Left ventricle myocardium superior (tissue), 1 donor: ENCODE results near the gene GLB1L3. TPM values are rescaled to one million over a fixed set of nuclear protein-coding genes. Genes with fewer than 3 reads are reported as not detected.
A peak's percentile ranks its signal among the peaks of the same experiment; 100 is the strongest.
"Not testable (repeated sequence)": the region's sequence is repeated elsewhere in the genome, so short reads cannot be mapped to it uniquely, and the experiment has no call there.

Experiments
- ATAC-seq: fragments of 200-7000 bp; cut with Tn5 transposase; one replicate; pipeline ENCODE4 v1.9.1; 2020; ENCODE audit warnings: mild to moderate bottlenecking, moderate library complexity
- DNase-seq: peaks from one replicate; pipeline ENCODE4 v3.0.0-alpha.2; 2020
- intact Hi-C: fragments of 100-400 bp; cut with micrococcal nuclease; formaldehyde crosslinking; loops from one replicate; pipeline ENCODE4 v1.11.0; 2022
- total RNA-seq: library from RNA; stranded (reverse); fragmentation: NEBNext Ultra II Directional; extraction: Animal tissue kit (Norgen Biotek cat#: 25700); gene quantifications from one replicate; pipeline ENCODE4 v1.2.1, GENCODE V29; 2021
- donor health status: DM: no; HTN: yes; CAD: no; lungs with severe emphysema.

GLB1L3 gene
- total RNA-seq, 1 donor from 2014 or later: not detected

DNA sequence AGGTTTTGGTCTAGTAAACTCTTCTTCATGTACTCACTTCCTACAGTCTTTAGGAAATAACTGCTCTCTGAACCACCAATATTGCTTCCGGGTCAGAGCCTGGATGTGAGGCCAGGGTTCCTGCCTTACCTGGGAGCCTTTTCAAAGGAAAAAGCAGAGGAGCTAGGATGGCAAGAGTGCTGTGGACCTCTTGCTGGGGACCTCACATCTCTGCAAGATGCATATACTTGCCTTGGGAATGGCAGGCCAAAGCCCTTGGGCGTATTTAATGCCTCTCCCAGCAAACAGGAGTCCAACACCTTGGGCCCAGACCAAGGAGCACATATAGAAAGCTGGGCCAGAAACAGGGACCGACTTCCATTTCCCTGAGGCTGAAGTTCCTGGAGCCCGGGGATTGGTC is 60.9 kb downstream of the GLB1L3 start:
- DNase-seq: no peak
- intact Hi-C loops: no loop called here

DNA sequence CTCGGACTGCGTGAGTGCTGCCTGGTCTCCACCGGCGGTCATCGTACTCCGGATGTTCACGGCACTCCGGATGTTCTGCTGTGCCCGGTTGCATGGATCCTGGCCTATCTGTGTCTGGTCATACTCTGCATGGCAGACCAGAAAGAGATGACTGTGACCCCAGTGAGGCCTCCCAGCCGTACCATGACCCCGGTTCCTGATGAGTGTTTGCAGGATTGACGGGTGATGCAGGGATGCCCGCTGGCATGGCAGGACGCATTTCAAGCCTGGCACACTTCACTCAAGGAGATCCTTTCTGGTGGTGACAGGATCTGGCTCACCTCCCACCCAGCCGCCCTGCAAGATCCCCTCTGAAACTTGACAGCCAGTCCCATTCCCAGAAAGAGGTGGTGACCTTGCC is 61.9 kb downstream of the GLB1L3 start:
- no peak for DNase-seq
- no peak for ATAC-seq
- intact Hi-C loops: no loop called here

More for the DNA sequence above, 60.9 kb downstream of the GLB1L3 start:
- no peak for ATAC-seq

DNA sequence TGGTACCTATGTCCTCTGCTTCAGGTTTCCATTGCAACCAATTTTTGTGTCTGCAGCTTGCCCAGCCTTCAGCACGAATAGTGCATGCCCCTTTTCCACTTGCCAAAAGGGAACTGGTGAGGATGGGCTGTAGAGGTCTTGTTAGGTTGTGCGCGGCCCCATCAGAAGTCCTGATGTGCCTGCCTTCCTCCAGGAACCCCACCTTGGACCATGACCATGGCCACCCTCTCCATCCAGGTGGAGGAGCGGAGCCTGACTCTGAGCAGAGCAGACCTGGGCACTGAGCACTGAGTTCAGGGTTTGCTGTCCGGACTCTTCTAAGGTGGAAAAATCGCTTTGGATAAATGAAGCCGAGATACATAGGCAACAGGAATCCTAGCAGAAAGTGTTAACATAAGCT is 62.5 kb downstream of the GLB1L3 start:
- no peak for ATAC-seq
- intact Hi-C loops: no loop called here
- DNase-seq: no peak

DNA sequence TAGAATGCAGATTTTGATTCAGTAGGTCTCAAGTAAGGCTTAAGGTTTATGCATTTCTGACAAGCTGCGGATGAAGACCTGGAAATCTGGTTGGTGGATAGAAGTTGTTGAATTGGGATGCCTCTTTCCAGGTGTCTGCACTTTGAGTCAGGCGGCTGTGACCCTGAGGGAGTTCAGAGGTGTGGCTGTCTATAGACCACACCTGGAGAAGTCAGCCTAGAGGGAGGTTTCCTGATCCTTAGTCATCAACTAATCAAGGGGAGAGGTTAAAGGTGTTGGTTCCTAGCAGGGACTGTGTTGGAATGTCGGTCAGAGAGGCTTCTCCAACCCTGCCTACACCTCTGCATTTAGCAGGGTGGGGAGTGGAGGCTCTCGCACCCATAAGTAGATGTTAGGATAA is 63.6 kb downstream of the GLB1L3 start:
- DNase-seq (no peak), ATAC-seq (no peak)
- intact Hi-C loops: no loop called here

DNA sequence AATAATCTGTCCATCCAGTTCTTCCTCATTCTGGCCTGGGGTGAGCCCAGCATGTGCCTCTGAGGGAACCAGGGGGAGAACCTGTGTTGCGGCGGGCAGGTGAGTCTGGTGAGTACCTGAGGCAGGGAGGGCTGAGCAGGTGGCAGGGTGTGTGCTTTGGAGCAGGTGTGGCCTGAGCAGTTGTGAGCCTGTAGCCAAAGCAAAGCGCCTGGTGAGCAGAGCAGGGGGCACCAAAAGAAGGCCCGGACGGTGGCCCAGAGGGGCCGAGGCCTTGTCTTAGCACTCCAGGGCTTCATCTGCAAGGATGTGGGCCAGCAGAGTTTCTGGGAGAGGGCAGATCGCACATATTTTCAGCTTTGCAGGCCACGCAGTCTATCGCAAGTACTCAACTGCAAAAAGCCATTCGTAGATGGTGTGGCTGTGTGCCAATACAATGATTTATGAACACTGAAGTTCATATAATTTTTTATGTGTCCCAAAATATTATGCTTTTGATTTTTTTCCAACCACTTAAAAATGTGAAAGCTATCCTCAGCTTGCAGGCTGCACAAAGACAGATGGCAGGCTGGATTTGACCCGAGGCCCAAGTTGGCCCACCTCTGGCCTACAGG is 64.3 kb downstream of the GLB1L3 start:
- DNase-seq (no peak), ATAC-seq (no peak)
- intact Hi-C loops: no loop called here

DNA sequence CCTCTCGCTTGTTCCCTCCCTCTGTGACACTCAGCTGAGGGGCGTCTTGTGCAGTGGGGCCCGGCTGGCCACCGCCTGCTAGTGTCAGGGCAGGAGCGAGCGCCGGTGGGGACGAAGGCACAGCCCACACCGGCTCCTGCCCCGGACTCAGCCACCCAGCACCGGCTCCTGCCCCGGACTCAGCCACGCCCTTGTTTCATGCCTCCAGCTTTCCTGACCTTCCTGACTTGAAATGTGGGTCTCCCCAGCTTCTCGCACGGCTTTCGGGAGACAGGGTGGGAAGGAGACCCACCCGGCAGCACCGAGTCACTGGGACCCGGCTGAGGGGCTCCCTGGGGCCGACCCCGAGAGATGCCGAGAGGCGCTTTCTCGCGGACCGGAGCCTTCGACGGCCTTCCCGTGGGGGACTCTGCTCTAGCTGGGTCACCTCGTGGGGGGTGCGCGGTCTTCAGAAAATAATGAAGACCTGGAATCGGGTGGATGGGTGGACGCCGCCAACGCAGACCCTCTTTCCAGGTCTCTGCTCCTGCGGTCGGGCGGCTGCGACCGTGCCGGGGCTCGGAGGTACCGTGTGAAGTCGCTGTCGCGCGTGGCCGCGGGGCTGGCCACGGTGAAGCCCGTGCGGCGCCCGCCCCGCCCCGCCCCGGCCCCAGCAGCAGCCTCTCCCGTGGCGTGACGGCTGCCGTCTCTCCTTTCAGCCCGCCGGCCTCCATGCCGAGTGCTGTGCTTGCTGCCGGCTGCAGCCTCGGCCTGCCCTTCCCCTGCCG is 65.8 kb downstream of the GLB1L3 start:
- intact Hi-C loops: no loop called here
- no peak for ATAC-seq
- no peak for DNase-seq

DNA sequence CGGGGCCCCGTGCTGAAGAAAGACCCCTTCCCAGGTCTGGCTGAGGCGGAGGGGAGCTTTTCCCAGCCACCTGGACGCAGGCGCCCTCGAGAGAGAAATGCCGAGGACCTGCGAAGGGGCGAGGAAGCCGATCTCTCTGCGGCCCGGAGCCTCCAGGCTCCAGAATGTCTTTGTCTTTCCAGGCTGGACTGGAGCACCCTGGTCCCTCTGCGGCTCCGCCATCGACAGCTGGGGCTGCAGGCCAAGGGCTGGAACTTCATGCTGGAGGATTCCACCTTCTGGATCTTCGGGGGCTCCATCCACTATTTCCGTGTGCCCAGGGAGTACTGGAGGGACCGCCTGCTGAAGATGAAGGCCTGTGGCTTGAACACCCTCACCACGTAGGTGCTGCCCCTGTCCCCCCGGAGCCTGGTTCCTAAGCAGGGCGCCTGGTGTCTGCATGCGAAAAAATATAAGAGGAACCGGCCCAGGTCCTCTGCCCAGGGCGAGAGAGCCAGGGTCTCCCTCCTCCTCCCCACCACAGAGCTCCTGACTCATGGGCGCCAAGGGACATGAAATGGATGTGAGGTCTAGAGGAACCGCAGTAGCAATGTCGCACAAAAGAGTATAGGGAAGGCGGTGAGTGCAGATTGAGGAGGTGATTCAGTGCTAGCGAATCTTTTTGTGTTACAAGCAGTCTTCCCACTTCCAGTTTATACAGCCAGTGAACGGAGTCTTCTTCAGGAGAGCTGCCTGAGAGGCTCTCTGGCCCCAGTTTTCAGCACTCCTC is 66.6 kb downstream of the GLB1L3 start:
- ATAC-seq (no peak), DNase-seq (no peak)
- intact Hi-C loops: no loop called here

DNA sequence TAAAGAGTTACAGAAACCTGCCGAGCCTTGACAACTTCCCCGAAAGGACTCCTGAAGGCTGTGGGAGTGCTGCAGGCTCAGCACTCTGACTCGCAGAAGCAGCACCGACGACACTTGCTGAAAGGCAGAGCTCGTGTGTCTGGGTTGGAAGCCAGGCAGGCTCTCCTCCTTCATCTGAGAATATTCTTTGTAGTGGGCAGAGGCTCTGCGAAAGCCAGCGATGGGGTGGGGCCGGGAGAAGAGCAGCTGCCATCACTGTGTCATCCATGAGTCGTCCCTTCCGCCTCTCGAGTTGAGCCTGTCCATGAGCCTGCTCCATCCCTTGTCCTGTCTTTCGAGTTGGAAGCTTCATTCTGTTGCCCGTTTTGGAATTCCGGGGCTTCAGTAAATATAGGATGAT is 67.5 kb downstream of the GLB1L3 start:
- intact Hi-C loops: no loop called here
- no peak for DNase-seq
- ATAC-seq: no peak

DNA sequence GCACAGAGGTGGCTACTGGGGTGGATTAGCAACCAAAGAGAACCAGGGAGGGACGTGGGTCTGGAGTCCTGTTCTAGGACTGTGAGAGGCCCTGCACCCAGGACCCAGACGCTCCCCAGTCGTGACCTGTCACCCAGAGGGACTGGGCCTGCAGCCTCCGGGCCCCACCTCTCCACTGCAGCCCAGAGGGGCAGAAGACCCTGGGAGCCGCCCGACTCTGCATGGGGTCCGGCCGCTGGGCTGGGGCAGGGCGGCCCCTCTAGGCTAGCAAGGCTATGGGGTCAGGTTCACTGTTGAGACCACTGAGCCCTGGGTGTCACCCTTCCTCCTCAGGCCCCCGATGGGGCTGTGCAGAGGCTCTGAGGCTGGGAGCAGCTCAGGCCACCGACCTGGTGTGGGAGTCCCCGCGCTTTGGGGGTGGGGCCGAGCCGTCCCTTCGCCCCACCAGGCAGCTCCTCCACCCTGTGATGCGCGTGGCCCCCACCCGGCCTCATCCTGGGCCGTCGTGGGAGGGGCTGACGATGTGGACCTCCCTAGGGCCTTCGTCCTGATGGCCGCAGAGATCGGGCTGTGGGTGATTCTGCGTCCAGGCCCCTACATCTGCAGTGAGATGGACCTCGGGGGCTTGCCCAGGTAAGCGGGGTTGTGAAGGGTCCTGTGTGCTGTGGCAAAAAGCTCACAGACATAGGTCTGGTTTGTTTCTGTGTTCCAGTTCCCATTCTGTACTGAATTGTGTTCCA is 68.5 kb downstream of the GLB1L3 start:
- DNase-seq, intact Hi-C loops: not testable (repeated sequence)
- peak; percentile 14 for ATAC-seq

DNA sequence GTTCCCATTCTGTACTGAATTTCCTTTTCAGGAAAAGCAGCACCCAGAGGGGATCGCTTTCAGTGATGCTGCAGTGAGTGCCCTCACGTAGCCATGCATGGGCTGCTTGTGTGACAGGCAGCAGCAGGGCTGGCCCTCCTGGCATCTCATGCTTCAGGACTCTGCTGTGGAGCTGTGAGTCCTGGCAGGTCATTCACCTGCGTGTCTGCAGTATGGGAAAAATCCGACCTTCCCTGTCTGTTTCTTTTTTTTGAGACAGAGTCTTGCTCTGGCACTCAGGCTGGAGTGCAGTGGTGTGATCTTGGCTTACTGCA is 69.0 kb downstream of the GLB1L3 start:
- DNase-seq: no peak
- ATAC-seq: no peak
- intact Hi-C loops: no loop called here

DNA sequence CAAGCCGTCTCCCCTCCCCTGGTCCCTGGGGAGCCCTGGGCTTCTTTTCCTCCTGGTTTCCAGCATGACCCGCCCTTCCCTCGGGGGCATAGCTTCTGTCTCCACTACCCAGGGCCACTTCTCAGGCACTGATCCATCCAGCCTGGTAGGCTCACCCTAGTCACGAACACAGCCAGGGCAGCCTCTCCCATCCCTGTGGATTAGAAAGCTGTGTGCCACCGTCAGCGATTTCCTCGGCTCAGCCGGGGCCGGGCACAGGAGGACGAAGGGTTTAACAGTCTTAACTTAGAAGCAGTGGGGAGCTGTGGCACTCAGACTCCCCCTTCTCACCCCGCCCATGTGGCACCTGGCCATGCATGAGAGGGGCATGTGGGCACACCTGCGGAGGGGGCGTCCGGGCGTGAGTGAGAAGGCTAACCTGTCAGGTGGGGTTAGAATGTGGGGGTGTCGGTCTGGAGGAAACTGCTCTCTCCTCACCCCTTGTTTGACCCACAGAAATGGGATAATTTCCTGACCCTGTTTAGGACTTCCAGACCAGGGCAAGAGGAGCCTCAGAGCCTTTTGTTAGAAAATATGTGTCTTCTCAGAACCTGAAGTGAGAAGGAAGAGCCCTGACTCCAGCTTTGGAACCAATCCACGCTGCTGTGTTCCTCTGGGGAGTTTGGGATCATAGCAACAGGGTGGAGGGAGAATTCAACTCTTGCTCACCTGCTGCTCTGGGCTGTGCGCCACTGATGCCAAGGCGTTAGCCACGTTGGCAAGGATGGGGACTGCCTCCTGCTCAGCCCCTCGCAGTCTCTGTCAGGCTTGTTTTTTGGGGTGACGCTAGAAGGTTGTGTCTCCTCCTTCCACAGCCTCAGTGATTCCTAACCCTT is 70.2 kb downstream of the GLB1L3 start:
- DNase-seq: no peak
- ATAC-seq: no peak
- intact Hi-C loops: no loop called here

DNA sequence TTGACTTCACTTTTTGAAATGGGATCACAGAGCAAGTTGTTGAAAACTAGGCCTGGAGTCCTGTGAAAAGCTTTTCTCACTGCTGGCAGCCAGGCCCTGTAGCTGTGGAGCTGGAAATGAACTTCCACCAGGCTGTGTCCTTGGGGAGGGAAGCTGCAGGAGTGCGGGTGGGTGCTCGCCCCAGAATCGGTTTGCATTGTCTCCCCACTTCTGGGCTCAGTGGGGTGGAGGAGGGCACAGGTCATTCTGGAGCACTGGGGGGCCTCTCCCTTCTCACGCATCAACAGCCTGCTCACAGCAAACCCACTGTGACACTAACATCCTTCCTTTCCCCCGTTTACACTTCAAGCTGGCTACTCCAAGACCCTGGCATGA is 70.8 kb downstream of the GLB1L3 start:
- no peak for DNase-seq

DNA sequence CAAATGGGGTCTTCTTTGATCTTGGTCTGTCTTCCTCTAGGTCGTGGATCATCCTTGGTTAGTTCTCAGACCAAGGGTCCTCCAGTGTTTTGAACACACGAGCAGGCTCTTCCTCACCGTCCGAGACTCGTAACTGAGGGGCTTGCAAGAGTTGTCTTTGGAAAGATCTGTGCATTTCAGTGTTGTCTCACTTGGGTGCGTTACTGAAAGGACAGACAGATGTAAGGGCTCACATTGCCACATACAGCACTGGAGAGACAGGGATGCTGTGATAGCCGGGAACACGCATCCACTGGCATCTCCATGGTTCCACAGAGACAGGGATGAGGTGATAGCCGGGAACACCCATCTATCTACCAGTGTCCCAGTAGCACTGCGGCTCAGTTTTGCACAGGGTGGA is 71.3 kb downstream of the GLB1L3 start:
- DNase-seq (no peak), ATAC-seq (no peak)
- intact Hi-C loops: no loop called here

More for the DNA sequence above, 70.8 kb downstream of the GLB1L3 start:
- intact Hi-C loops: no loop called here
- no peak for ATAC-seq

DNA sequence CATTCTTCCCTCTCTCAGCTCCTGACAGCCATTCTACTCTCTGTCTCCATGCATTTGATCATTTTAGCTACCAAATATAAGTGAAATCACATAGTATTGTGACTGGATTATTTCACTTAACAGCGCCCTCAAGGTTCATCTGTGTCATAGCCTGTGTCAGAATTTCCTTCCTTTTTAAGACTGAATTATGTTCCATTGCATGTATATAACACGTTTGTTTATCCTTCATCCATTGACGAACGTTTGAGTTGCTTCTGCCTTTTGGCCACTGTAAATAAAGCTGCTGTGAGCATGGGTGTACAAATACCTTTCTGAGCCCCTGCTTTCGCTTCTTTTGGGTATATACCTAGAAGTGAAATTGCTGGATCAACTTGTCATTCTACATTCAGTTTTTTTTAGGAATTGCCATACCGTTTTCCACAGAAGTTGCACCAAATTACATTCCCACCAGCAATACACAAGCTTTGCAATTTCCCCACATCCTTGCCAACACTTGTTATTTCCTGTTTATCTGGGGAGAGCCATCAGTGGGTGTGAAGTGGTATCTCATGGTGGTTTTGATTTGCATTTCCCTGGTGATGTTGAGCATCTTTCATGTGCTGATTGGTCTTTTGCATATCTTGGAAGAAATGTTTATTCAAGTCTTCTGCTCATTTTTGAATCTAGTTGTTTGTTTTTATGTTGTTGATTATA is 73.1 kb downstream of the GLB1L3 start:
- DNase-seq (no peak), ATAC-seq (no peak)
- intact Hi-C loops: no loop called here

DNA sequence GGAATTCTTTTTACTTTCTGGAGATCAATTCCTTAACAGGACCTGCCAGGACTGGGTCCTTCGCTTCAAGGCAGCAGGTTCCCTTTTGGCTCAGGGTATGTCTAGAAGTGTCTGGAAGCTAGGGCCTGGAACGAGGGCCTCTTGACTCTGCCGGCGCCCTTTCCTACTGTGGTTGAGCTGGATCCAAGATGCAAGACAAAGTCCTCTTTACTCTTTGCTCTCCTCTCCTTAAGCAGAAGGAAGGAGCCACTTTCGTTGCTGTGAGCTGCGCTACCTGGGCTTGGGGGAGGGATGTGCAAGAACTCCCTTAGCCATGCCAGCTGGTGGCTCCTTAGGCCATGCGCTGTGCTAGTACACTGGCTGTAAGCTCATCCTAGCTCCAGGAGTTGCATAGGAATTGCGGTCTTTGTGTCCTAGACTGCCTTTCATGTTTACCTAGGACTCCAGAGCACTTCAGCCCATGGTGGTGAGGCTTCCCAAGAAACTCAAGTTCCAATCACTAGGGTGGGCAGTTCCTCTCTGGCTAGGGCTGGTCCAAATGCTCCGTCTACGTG is 73.7 kb downstream of the GLB1L3 start:
- ATAC-seq (no peak), DNase-seq (no peak)
- intact Hi-C loops: no loop called here

DNA sequence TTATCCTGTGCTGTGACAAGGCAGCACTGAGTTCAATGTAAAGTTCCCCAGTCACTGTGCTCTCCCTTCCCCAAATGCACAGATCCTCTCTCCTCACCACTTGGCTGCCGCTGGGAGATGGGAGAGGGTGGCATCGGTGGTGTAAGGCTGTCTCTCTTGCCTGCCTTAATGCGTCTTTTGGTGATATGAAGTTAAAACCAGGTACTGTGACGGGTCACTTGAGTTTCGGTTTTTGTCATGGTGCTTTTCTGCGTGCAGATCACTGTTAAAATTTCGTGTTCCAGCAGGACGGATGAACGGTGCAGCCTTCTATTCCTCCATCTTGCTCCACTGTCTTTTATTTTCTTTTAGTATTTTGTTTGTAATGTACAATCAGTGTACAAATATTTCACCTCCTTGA is 74.2 kb downstream of the GLB1L3 start:
- DNase-seq (no peak), ATAC-seq (no peak)
- intact Hi-C loops: no loop called here

DNA sequence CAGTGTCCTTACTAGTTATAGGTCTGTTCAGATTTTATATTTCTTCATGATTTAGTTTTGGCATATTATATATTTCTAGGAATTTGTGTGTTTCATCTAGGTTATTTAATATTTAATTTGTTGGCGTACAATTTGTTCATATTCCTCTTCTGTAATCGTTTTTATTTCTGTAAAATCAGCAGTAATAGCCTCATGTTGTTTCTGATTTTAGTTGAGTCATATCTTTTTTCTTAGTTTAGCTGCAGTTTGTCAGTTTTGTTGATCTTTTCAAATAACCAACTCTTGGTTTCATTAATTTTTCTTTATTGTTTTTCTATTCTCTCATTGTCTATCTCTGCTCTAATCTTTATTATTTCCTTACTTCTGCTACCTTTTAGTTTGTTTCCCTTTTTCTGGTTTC is 75.9 kb downstream of the GLB1L3 start:
- intact Hi-C loops: no loop called here
- ATAC-seq: no peak

DNA sequence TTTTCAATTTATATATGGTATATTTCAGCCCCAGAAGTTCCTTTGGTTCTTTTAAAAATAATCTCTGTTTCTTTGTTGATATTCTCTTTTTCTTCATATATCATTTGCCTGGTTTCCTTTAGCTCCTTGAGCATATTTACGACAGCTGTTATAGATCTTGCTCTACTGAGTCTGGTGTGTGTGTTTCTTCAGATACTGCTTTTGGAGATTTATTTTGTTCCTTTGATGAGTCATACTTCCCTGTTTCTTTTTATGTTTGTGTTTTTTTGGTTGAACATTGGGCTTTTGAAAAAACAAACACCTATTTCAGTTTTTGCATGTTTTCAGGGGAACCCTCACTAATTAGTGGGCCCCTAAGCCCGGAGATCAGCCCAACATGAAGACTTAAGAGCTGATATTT is 79.0 kb downstream of the GLB1L3 start:
- intact Hi-C loops: no loop called here
- no peak for ATAC-seq
- no peak for DNase-seq

More for the DNA sequence above, 75.9 kb downstream of the GLB1L3 start:
- no peak for DNase-seq
